GM18508 (cell line): ENCODE results near the gene ATF7IP2.
"Not testable (repeated sequence)": the region's sequence is repeated elsewhere in the genome, so short reads cannot be mapped to it uniquely, and the experiment has no call there.

Source experiments
- ATAC-seq: cut with Tn5 transposase; IDR thresholded peaks from one replicate; pipeline ENCODE4 v1.9.1; 2021; ENCODE audit warnings: moderate number of reproducible peaks; ENCODE audit not compliant: insufficient read depth, unreplicated experiment

Gene ATF7IP2

DNA sequence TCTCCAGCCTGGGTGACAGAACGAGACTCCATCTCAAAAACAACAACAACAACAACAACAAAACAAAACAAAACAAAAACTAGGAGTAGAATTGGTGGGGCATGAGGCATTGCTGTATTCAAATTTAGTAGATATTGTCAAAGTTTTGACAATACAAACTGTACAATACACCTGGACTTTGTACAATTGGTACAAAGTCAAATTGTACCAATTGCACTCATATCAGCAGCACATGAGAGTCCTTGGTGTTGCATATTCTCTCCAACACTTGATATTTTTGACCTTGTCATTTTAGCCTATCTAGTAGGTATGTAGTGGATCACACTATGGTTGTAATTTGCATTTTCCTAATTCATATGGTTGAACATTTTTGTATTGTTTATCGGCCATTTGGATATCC, 14.3 kb upstream of the ATF7IP2 start:
- no peak for ATAC-seq

- no peak for ATAC-seq
Observed at GRCh38 chr16:10373556-10373955, 12.3 kb upstream of the ATF7IP2 start.

- ATAC-seq: no peak
Observed at GRCh38 chr16:10376229-10376628, 9.6 kb upstream of the ATF7IP2 start.

DNA sequence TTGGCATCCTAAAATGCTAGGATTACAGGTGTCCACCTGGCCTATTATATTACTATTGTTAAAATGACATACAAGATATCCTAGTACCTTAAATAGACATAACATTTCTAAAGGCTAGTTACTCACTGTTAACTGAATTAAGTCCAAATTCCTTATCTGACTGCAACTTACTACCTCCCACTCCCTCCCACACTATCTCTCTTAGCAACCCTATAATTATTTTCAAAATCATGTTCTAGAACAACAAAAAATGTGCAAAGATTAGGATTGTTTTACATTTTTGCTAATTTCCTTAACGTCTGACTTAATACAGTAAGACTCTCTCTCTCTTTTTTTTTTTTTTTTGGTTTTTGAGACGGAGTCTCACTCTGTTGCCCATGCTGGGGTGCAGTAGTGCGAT, 2.2 kb upstream of the ATF7IP2 start:
- no peak for ATAC-seq

DNA sequence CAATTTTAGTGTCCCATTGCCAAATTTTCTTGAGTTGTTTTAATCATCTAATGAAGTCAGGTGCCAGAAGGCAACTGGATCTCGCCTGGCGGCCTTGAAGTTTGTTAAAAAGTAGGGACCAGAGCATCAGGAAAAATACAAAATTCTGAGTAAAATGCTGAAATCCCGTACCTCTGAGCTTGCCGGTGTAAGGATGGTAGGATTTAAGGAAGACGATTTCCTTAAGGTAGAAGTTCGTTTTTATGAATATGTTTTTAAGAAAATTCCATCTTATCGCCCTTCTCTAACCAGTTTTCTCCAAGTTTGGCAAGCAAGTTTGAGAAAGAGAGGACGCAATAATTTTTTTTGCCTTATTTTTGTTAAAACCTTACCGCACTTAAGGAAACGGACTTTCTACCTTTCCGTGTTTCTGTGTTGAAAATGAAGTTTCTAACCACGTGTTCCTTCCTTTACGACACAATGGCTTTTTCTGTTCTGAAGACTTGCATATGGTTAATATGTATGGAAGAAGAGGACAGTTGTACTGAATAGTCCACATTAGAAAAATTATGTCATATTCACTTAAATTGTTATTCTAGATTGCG, 748 bp downstream of the ATF7IP2 start:
- no peak for ATAC-seq

DNA sequence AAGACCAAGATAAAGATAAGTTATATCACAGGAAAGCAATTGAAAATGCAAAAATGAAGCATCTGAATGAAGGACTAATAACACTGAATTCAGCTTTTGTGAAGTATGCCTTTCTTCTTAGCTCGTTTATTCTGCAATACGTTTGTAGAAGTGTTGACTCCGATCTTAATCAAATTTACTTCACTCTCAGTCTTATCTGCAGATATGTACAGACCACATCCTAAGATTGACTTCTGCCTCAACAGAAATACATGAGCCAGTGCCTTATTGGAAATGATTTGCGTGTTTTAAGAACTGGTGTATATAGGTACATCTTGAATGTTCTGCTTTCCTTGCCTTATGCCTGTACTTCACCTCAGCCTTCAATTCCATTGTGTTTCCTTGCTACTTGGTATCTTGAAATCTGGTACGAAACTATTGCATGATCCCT, 1.3 kb downstream of the ATF7IP2 start:
- ATAC-seq: no peak

DNA sequence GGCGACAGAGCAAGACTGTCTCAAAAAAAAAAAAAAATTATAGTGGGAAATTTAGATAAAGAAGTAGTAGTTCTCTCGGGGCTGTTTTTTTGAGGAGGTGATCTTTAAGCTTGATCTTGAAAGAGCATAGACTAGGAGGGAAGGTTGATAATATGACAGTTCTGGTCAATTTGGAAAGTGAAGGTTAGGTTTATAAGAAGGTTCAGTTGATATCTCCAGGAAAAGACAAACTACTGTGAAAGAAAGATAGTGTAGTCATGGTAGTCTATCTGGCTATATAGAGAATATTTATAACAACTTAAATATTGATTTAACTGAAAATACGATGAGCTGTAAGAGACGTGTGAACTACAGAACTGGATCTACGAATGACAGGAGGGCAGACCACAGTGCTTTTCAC, 3.1 kb downstream of the ATF7IP2 start:
- no peak for ATAC-seq

GRCh38 chr16:10390330-10390729, 4.5 kb downstream of the ATF7IP2 start:
- ATAC-seq: no peak

DNA sequence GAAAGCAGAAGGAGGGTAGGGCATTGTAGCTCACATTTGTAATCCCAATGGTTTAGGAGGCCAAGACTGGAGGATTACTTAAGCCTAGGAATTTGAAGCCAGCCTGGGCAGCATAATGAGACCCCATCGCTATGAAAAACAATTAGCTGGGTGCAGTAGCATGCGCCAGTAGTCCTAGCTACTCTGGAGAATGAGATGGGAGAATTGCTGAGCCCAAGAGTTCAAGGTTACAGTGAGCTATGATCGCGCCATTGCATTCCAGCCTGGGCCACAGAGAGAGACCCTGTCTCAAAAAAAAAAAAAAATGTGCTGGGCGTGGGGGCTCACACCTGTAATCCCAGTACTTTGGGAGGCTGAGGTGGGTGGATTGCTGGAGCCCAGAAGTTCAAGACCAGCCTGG, 5.0 kb downstream of the ATF7IP2 start:
- no peak for ATAC-seq

DNA sequence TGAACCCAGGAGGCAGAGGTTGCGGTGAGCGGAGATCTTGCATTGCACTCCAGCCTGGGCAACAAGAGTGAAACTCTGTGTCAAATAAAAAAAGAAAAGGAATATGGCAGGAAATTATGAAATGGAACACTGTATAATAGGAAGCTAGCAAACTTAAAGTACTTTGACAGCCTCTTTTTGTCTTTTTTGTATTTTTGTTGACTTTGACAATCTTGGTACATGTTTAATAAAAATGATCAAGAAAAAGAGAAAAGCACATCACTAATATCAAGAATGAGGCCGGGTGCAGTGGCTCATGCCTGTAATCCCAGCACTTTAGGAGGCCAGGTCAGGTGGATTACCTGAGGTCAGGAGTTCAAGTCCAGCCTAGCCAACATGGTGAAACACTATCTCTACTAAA, 5.5 kb downstream of the ATF7IP2 start:
- no peak for ATAC-seq

GRCh38 chr16:10402975-10403374, 17.1 kb downstream of the ATF7IP2 start:
- no peak for ATAC-seq

DNA sequence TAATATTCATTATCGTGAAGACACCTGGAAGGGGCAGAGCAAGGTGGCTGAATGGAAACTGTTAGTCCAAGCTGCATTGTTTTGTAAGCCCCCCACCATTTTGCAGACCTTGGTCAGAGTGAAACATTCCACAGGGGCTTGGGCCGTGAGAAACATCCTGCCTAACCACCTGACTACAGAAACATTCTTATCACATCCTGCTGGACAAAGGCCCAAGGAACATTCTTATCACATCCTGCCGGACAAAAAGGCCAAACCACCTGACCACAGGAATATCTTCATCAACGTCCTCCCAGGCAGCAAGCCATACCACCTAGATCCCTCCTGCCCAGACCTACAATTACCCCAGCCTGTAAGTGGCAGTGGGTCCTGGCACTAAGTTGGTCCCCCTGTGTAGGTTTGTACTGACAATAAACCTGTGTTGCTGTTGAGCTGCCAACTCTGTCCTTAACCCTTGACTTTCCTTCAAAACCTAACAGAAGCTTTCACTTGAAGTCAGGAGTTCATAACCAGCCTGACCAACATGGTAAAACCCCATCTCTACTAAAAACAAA, 19.6 kb downstream of the ATF7IP2 start:
- ATAC-seq: no peak

DNA sequence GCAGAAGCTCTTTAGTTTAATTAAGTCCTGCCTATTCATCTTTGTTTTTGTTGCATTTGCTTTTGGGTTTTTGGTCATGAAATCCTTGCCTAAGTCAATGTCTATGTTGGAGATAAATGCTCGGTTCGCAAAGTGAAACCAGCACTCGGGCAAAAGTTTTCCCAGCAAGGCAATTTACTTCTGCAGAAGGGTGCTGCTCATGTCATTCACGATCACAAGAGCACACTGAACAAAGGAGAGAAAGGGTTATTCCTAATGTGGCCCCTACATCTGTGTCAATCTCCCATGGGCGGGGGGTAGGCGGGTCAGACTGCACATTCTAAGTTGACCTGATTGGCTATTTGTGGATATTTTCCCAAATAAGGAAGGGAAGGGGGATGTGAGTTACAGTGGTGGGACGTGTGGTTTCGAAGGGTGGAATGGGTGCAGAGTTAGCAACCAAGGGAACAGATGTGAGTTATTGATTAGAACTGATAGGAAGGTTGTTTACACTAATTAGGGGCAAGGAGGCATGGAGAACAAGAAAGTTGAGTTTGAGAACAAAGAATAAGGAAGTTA, 23.0 kb downstream of the ATF7IP2 start:
- ATAC-seq: no peak

DNA sequence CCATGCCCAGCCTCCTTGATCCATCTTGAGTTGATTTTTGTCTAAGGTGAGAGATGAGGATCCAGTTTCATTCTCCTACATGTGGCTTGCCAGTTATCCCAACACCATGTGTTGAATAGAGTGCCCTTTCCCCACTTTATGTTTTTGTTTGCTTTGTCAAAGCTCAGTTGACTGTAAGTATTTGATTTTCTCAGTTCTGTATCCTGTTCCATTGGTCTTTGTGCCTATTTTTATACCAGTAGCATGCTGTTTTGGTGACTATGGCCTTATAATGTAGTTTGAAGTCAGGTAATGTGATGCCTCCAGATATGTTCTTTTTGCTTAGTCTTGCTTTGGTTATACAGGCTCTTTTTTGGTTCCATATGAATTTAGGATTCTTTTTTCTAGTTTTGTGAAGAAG, 23.9 kb downstream of the ATF7IP2 start:
- not testable (repeated sequence) for ATAC-seq

- ATAC-seq: no peak
Observed at GRCh38 chr16:10410469-10410868, 24.6 kb downstream of the ATF7IP2 start.

DNA sequence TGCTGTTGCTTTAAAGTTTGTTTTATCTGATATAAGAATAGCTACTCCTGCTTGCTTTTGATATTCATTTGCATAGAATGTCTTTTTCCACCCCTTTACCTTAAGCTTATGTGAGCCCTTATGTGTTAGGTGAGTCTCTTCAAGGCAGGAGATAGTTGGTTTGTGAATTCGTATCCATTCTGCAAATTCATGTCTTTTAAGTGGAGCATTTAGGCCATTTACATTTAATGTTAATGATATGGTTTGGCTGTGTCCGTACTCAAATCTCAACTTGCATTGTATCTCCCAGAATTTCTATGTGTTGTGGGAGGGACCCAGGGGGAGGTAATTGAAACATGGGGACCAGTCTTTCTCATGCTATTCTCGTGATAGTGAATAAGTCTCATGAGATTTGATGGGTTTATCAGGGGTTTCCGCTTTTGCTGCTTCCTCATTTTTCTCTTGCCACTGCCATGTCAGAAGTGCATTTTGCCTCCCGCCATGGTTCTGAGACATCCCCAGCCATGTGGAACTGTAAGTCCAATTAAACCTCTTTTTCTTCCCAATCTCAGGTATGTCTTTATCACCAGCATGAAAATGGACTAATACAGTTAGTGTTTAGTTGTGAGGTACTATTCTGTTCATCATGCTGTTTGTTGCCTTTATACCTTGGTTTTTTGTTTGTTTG, 27.2 kb downstream of the ATF7IP2 start:
- ATAC-seq: no peak

DNA sequence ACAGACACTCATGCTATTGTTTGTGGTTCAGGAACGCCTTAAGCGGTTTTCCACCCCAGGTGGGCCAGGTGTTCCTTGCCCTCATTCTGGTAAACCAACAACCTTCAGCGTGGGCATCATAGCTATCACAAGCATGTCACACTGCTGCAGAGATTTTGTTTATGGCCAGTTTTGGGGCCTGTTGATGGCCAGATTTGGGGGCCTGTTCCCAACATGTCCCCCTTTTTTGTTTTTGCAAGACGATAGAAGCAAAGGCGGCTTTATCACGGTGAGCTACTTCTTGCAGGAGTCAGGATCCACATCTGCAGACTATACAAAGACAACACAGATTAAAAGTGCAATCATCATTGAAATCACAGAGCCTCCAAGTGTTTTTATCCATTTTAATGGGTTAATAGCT, 32.3 kb downstream of the ATF7IP2 start:
- ATAC-seq: not testable (repeated sequence)

DNA sequence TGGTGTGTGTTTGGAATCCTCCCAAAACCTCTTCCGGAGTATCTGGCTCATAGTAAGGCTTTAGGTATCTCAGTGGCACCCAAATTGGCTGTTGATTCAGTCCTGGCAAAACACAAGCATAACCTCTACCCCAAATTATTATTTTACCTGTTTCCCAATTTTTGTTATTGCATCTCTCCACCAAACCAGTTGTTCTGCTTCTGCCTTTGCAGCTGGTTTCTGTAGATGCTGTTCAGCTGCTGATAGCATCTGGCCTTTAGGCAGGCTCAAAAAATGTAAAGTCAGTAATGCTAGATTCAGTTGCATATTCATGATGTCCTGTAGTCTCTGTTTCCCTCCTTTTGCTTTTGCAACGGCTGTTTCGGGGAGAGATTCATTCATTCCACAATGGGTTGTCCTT, 33.8 kb downstream of the ATF7IP2 start:
- ATAC-seq: no peak

- ATAC-seq: no peak
Observed at GRCh38 chr16:10421596-10421995, 35.7 kb downstream of the ATF7IP2 start.

DNA sequence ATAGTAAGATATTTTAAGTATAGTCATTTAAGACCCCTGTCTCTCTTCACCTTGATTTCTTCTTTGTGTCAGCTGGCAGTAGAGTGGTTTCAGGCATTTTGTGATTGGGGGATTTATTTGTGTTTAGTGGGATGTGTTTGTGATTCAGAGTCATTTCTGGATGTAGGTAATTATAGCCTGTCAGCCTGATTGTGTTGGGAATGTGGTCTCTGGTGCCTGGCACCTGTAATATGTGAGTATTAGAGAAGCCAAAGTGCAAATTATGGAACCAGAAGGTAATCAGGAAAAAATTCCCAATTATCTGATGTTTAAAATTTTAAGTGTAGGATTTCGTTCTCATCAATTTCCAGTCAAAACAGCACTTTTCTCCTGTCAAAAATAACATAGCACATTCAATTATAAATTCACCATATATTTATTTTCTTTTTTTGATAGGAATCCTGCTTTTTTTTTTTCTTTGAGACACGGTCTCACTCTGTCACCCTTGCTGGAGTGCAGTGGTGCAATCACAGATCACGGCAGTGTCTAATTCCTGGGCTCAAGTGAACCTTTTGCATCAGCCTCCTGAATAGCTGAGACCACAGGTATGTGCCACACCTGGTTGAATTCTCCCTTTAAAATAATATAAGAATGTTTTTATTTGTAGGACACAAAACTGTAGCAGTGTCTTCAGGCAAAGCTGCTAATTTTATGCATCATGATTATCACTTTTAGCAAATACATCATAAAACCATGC, 42.7 kb downstream of the ATF7IP2 start:
- ATAC-seq: no peak
